Measurements from ENCODE around the gene ADGRG3. TPM values are rescaled to one million over a fixed set of nuclear protein-coding genes. Genes with fewer than 3 reads are reported as not detected.
A peak's percentile ranks its signal among the peaks of the same experiment; 100 is the strongest.

ADGRG3 gene
- total and polyA plus RNA-seq, 2 of the 13 experiments (the other 11 are each of a cell fraction or from before 2014, with no cell fraction given), result 2.7 to 11.8 TPM

DNA sequence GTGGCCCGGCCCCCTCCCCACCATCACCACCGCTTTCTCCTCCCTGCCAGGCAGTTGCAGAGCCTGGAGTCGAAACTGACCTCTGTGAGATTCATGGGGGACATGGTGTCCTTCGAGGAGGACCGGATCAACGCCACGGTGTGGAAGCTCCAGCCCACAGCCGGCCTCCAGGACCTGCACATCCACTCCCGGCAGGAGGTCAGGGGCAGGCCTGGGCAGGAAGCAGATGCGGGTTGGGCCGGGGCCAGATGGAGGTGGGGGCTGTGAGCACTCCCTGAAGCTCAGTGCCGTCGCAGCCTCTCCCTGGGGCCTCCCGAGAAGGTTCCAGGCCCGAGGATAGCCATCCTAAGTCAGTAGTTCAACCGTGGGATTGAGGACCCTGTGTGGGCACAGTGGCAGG lies 14.2 kb upstream of the ADGRG3 start:
- H3K4me2 ChIP-seq (ENCODE audit: low read depth, low read length), result no peak overlapping the region
- ATAC-seq (no peak), FAIRE-seq (no peak), DNase-seq (ENCODE audit: low spot score) (no peak)
- no peaks in the 10 kb centered on the region for H3K27me3 ChIP-seq (ENCODE audit: control insufficient read depth in 1 of 2, insufficient read depth in 2 of 2, low read length in 2 of 2)
- H3K36me3 ChIP-seq (replicated peaks in 1 of 2; ENCODE audit: control insufficient read depth in 1 of 2, insufficient read depth in 2 of 2, low read length in 2 of 2), result no peaks in the 10 kb centered on the region
- TF ChIP-seq GABPA (IDR thresholded peaks at IDR 0.05; ENCODE audit: low read depth, low read length) (no peak), GABPA (CRISPR knock-in tag; IDR thresholded peaks at IDR 0.05; ENCODE audit: low read depth) (no peak), EED (CRISPR knock-in tag; IDR thresholded peaks at IDR 0.05) (0 out of 2 replicates have a peak, but pooled peaks have one; percentile 25)
- H3K4me3 ChIP-seq (replicated peaks in 1 of 3; ENCODE audit: insufficient read depth in 1 of 3, low read depth in 2 of 3, low read length in 3 of 3), result no peak overlapping the region
- intact Hi-C loops (cut with micrococcal nuclease; ENCODE audit: unreplicated experiment), result no loop called here
- in situ Hi-C loops (cut with HindIII; ENCODE audit: extremely low pct_ligation_motif_present, low pct_unique_long_range_greater_than_20kb), result no loop called here
- ChIA-PET CTCF (ENCODE audit: low intra/inter-chr PET ratio, low total read pairs) (interaction anchor here (0.6 to 12.3 kb wide), 2 partner anchors 59 to 66 kb away, joined by 3 to 571 read pairs; no protein-coding TSS in a partner anchor), POLR2A (no interaction called here)
- H3K9me3 ChIP-seq (ENCODE audit: low read length), result no peaks in the 10 kb centered on the region
- H4K20me1 ChIP-seq (ENCODE audit: insufficient read depth, low read length), result no peaks in the 10 kb centered on the region
- BruUV-seq (replicated peaks), result no TSS peak
- H3K79me2 ChIP-seq (ENCODE audit: insufficient read depth, low read length), result no peaks in the 10 kb centered on the region
- 0 out of 2 replicates have a peak, but pooled peaks cover 5% of the 10 kb centered on the region for H3K4me1 ChIP-seq (ENCODE audit: insufficient read depth, low read length)
- H3K9ac ChIP-seq (ENCODE audit: insufficient read depth, low read depth, low read length), result no peak overlapping the region
- no peak overlapping the region for H3K27ac ChIP-seq (ENCODE audit: extremely low read length, insufficient read depth, low read length)
- 87% methylated on average over 15 of the region's 16 CpGs for WGBS (ENCODE audit: low lambda C conversion rate)
- H2AFZ ChIP-seq (ENCODE audit: low read length), result no peak overlapping the region

DNA sequence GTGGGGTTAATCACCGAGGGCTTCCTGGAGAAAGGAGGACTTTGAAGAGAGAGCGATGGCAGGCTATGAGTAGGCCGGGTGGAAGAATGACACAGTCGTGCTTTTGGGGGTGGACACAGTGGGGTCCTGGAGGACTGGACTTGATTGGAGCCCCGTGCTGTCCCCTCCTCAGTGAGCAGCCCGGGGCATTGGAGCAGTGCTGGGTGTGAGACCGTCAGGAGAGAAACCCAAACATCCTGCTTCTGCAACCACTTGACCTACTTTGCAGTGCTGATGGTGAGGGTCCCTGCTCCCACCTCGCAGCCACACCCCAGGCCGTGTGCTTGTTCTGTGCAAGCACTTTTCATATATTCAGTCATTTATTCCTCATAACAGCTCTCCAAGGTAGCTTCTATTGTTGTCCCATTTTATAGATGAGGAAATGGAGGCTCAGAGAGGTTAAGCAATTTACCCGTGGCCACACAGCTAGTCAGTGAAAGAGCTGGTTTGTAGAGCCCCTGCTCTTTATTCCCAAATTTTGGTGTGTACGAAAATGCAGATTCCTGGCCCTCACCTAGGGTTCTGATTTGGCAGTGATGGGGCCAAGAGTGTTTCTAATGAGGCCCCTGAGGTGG lies 11.7 kb upstream of the ADGRG3 start:
- in situ Hi-C loops (cut with HindIII; ENCODE audit: extremely low pct_ligation_motif_present, low pct_unique_long_range_greater_than_20kb), result no loop called here
- Histone ChIP-seq H3K79me2 (ENCODE audit: insufficient read depth, low read length) (no peaks in the 10 kb centered on the region), H3K9ac (ENCODE audit: insufficient read depth, low read depth, low read length) (no peak overlapping the region), H3K4me3 (replicated peaks in 1 of 3; ENCODE audit: insufficient read depth in 1 of 3, low read depth in 2 of 3, low read length in 3 of 3) (no peak overlapping the region), H3K27me3 (ENCODE audit: control insufficient read depth in 1 of 2, insufficient read depth in 2 of 2, low read length in 2 of 2) (no peaks in the 10 kb centered on the region), H3K36me3 (replicated peaks in 1 of 2; ENCODE audit: control insufficient read depth in 1 of 2, insufficient read depth in 2 of 2, low read length in 2 of 2) (no peaks in the 10 kb centered on the region), H2AFZ (ENCODE audit: low read length) (no peak overlapping the region), H3K9me3 (ENCODE audit: low read length) (no peaks in the 10 kb centered on the region), H3K4me1 (ENCODE audit: insufficient read depth, low read length) (peaks cover 19% of the 10 kb centered on the region), H3K4me2 (ENCODE audit: low read depth, low read length) (no peak overlapping the region), H3K27ac (ENCODE audit: extremely low read length, insufficient read depth, low read length) (no peak overlapping the region), H4K20me1 (ENCODE audit: insufficient read depth, low read length) (no peaks in the 10 kb centered on the region)
- TF ChIP-seq ZFP1 (CRISPR knock-in tag; IDR thresholded peaks at IDR 0.05) (no peak), ZNF768 (CRISPR knock-in tag; IDR thresholded peaks at IDR 0.05) (peak; percentile 80), ZNF629 (CRISPR knock-in tag; conservative IDR thresholded peaks at IDR 0.05) (peak; percentile 69), FOXA3 (CRISPR knock-in tag; IDR thresholded peaks at IDR 0.05) (no peak), IRF2 (CRISPR knock-in tag; IDR thresholded peaks at IDR 0.05) (no peak), NFATC3 (CRISPR knock-in tag; IDR thresholded peaks at IDR 0.05) (no peak), ZNF484 (CRISPR knock-in tag; IDR thresholded peaks at IDR 0.05; ENCODE audit: borderline replicate concordance, low read depth) (no peak), SP1 (IDR thresholded peaks at IDR 0.05) (no peak), SP1 (CRISPR knock-in tag; IDR thresholded peaks at IDR 0.05) (no peak), ZMYM3 (CRISPR knock-in tag; IDR thresholded peaks at IDR 0.05) (peak; percentile 51; the same call in 1 of the 2 replicates), CEBPB (IDR thresholded peaks at IDR 0.05; ENCODE audit: borderline replicate concordance, low read depth, low read length) (no peak)
- TF ChIP-seq, protein P1, sequence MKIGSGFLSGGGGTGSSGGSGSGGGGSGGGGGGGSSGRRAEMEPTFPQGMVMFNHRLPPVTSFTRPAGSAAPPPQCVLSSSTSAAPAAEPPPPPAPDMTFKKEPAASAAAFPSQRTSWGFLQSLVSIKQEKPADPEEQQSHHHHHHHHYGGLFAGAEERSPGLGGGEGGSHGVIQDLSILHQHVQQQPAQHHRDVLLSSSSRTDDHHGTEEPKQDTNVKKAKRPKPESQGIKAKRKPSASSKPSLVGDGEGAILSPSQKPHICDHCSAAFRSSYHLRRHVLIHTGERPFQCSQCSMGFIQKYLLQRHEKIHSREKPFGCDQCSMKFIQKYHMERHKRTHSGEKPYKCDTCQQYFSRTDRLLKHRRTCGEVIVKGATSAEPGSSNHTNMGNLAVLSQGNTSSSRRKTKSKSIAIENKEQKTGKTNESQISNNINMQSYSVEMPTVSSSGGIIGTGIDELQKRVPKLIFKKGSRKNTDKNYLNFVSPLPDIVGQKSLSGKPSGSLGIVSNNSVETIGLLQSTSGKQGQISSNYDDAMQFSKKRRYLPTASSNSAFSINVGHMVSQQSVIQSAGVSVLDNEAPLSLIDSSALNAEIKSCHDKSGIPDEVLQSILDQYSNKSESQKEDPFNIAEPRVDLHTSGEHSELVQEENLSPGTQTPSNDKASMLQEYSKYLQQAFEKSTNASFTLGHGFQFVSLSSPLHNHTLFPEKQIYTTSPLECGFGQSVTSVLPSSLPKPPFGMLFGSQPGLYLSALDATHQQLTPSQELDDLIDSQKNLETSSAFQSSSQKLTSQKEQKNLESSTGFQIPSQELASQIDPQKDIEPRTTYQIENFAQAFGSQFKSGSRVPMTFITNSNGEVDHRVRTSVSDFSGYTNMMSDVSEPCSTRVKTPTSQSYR (CRISPR knock-in tag; IDR thresholded peaks at IDR 0.05; ENCODE audit: borderline replicate concordance), result no peak
- TF ChIP-seq, protein P2, sequence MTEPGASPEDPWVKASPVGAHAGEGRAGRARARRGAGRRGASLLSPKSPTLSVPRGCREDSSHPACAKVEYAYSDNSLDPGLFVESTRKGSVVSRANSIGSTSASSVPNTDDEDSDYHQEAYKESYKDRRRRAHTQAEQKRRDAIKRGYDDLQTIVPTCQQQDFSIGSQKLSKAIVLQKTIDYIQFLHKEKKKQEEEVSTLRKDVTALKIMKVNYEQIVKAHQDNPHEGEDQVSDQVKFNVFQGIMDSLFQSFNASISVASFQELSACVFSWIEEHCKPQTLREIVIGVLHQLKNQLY (CRISPR knock-in tag; IDR thresholded peaks at IDR 0.05), result no peak
- TF ChIP-seq, protein P3, sequence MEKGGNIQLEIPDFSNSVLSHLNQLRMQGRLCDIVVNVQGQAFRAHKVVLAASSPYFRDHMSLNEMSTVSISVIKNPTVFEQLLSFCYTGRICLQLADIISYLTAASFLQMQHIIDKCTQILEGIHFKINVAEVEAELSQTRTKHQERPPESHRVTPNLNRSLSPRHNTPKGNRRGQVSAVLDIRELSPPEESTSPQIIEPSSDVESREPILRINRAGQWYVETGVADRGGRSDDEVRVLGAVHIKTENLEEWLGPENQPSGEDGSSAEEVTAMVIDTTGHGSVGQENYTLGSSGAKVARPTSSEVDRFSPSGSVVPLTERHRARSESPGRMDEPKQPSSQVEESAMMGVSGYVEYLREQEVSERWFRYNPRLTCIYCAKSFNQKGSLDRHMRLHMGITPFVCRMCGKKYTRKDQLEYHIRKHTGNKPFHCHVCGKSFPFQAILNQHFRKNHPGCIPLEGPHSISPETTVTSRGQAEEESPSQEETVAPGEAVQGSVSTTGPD (CRISPR knock-in tag; IDR thresholded peaks at IDR 0.05), result no peak
- intact Hi-C loops (cut with micrococcal nuclease; ENCODE audit: unreplicated experiment), result no loop called here
- ChIA-PET CTCF (ENCODE audit: low intra/inter-chr PET ratio, low total read pairs) (no interaction called here), POLR2A (no interaction called here)
- BruUV-seq (replicated peaks), result no TSS peak
- WGBS (ENCODE audit: low lambda C conversion rate), result 81% methylated on average over 9 of the region's 11 CpGs
- DNase-seq (ENCODE audit: low spot score) (no peak), ATAC-seq (no peak), FAIRE-seq (no peak)

All from HepG2 (cell line).